Fibroblast of the aortic adventitia (primary cell): ENCODE data around the gene LMLN. TPM values are rescaled to one million over a fixed set of nuclear protein-coding genes. Genes with fewer than 3 reads are reported as not detected.
A peak's percentile ranks its signal among the peaks of the same experiment; 100 is the strongest.

ENCODE experiments used
- DNase-seq: peaks from one replicate; pipeline ENCODE4 v3.0.0-alpha.2; 2010; ENCODE audit warnings: low read depth
- H3K4me3 ChIP-seq: 2 replicates; pipeline ENCODE4 v1.5.1; 2011; ENCODE audit warnings: low read depth, mild to moderate bottlenecking, control low read depth, low read length, moderate library complexity
- CTCF ChIP-seq: IDR thresholded peaks from 2 replicates; pipeline ENCODE4 v1.5.1; 2011; ENCODE audit warnings: mild to moderate bottlenecking, low read length, control low read depth, inconsistent platforms; ENCODE audit not compliant: insufficient read depth
- total RNA-seq: library from RNA; depleted of rRNA; stranded (reverse); fragments of >200 nt; gene quantifications from 2 replicates; pipeline ENCODE4 v1.2.3, GENCODE V29; 2012; ENCODE audit warnings: low replicate concordance

The LMLN gene
- total RNA-seq, 1 donor = 9.2 TPM

GRCh38 chr3:198026620-198027019, 66.6 kb downstream of the LMLN start:
- no peak overlapping the region for H3K4me3 ChIP-seq
- no peak for TF ChIP-seq CTCF
- DNase-seq = no peak

GRCh38 chr3:198027045-198027798, 67.2 kb downstream of the LMLN start:
- DNase-seq = no peak
- TF ChIP-seq CTCF = no peak
- no peak overlapping the region for H3K4me3 ChIP-seq

GRCh38 chr3:198027799-198028390, 67.9 kb downstream of the LMLN start:
- H3K4me3 ChIP-seq = no peak overlapping the region
- no peak for DNase-seq
- TF ChIP-seq CTCF = no peak

GRCh38 chr3:198028718-198029117, 68.7 kb downstream of the LMLN start:
- no peak overlapping the region for H3K4me3 ChIP-seq
- peak; percentile 62 for DNase-seq
- no peak for TF ChIP-seq CTCF

- DNase-seq = no peak
- H3K4me3 ChIP-seq = no peak overlapping the region
- no peak for TF ChIP-seq CTCF
These were observed 70.1 kb downstream of the LMLN start for GRCh38 chr3:198030125-198030524.

GRCh38 chr3:198030726-198031125, 70.7 kb downstream of the LMLN start:
- TF ChIP-seq CTCF = no peak
- H3K4me3 ChIP-seq = no peak overlapping the region
- no peak for DNase-seq
